ENCODE results near the gene CCDC50.

DNA sequence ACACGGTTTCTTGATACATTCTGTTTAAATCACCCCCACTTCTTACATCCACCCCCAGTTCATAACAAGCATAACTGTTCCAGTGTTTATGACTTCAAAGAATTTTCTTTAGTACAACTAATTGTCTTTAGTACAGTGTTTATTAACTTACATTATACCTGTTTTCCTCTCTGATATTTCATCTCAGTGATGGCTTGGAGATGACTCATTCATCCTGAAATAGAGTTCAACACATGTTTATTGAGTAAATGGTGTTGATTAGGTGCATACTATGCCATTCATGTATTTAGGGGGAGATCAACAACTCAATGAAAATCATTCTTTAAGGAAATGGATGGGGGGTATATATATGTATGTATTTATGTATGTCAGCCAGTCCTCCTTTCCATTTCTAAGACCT is 22.8 kb downstream of the CCDC50 start:
- TF ChIP-seq, protein P1, sequence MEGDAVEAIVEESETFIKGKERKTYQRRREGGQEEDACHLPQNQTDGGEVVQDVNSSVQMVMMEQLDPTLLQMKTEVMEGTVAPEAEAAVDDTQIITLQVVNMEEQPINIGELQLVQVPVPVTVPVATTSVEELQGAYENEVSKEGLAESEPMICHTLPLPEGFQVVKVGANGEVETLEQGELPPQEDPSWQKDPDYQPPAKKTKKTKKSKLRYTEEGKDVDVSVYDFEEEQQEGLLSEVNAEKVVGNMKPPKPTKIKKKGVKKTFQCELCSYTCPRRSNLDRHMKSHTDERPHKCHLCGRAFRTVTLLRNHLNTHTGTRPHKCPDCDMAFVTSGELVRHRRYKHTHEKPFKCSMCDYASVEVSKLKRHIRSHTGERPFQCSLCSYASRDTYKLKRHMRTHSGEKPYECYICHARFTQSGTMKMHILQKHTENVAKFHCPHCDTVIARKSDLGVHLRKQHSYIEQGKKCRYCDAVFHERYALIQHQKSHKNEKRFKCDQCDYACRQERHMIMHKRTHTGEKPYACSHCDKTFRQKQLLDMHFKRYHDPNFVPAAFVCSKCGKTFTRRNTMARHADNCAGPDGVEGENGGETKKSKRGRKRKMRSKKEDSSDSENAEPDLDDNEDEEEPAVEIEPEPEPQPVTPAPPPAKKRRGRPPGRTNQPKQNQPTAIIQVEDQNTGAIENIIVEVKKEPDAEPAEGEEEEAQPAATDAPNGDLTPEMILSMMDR (conservative IDR thresholded peaks at IDR 0.05) = no peak
- TF ChIP-seq ZFX (IDR thresholded peaks at IDR 0.05) = no peak

Data from C4-2B (cell line).